ENCODE data around the gene MBOAT7. TPM values are rescaled to one million over a fixed set of nuclear protein-coding genes. Genes with fewer than 3 reads are reported as not detected.

Gene MBOAT7
- total RNA-seq, 2 experiments from 2014 or later, result 54.7 to 76.3 TPM

DNA sequence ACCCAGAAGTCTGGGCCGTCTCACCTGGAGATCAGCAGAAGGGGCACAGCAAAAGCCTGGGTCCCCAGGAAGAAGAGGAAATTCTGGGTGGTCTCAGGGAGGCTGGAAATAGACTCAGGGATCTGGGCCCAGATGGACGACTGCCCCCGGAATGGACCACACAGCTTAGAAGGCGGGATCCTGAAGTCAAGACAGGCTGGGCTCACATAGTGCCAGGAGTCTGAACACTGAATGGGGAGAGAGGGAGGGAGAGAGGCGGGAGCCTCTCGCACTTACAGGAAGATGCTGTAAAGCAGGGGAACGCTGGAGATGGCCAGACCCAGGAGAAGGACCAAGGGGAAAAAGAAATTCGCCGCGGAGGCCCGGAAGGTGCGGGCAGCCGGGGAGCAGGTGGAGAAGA, 28.5 kb downstream of the MBOAT7 start:
- peaks cover 60% of the 10 kb centered on the region for H3K4me1 Mint-ChIP-seq

DNA sequence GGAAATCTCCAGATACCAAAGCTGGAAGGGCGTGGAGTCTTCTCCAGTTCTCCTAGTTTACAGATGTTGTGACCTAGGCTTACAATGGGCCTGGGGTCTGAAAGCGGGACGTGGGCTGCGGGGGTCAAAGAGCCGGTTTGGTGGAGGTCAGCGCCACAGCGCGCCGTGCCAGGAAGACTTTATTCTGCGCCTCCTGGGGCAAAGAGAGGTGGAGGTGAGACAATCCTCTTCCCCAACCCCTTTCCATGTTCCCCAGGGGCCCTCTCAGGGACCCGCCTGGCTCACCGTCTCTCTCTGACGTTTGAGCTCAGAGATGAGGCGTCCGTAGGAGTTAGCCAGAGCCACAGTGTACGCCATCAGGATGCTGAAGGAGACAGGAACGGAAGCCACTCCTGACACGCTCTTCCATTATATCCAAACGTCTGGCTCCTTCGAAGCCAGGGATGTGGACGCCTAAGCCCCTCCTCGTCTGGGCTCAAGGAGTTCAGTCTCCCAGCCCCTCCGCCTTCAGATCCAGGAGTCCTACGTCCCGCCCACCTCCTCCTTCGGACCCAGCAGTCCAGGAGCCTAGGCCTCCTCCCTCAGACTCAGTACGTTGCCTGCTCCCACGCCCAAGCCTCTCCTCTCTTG, 29.1 kb downstream of the MBOAT7 start:
- DNase-seq, result peak; percentile 50
- peaks cover 5% of the 10 kb centered on the region for H3K27me3 Mint-ChIP-seq
- H3K27ac Mint-ChIP-seq, result peak overlapping the region; percentile 98
- H3K4me1 Mint-ChIP-seq, result peaks cover 60% of the 10 kb centered on the region
- CTCF ChIA-PET, result interaction anchor here (0.5 to 3.1 kb wide), 10 partner anchors 10 to 303 kb away, joined by 3 to 17 read pairs (median 3); partner anchors contain the start of genes CNOT3, LENG9, MBOAT7 and PRPF31
- peak overlapping the region; percentile 95 for H3K4me3 Mint-ChIP-seq
- peaks cover 10% of the 10 kb centered on the region for H3K36me3 Mint-ChIP-seq
- H3K9me3 Mint-ChIP-seq (ENCODE audit: low read depth), result no peaks in the 10 kb centered on the region
- peak; percentile 0 for ATAC-seq

More for the DNA sequence above, 28.5 kb downstream of the MBOAT7 start:
- Mint-ChIP-seq H3K27me3 (peaks cover 8% of the 10 kb centered on the region), H3K9me3 (ENCODE audit: low read depth) (no peaks in the 10 kb centered on the region), H3K27ac (peak overlapping the region; percentile 98), H3K4me3 (peak overlapping the region; percentile 95), H3K36me3 (peaks cover 8% of the 10 kb centered on the region)
- no peak for DNase-seq
- no peak for ATAC-seq
- CTCF ChIA-PET, result interaction anchor here (0.6 to 3.1 kb wide), 3 partner anchors 23 to 105 kb away, joined by 3 to 17 read pairs (median 13); partner anchors contain the start of genes CNOT3 and MBOAT7

DNA sequence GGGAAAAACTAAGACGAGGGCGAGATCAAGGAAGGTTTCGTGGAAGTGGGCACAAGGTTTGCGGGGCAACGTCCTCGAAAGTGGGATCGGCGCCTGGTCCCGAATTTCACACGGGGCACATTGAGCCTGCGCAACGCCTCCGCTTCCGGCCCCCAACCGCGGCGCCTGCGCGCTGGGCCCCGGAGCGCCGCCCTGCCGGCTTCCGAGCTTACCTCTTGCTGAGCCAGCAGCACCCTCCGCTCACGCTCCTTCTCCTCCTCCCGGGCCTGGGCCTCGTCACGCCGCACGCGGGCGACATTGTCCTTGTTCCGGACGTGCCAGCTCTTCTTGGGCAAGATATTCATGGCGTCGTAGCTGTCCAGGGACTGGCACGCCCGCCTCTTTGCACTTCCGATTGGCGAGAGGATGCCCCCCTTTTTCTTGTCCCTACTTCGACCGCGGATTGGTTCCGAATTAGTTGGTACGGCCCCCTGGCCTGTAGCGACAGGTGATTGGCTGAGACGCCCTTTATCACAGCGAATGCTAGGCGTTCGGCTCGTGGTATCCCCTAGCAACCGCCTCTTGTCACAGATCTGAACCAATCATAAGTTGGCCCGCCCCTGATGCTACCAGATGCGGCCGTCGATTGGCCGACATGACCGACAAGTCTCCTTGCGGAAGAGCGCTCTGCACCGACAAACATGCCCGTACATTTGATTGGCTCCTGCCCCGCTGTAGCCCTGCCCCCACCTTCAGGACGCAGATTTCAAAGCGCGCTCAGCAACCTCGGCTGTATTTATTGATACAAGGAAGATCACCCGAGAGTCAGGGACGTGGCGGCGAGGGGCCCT, 29.8 kb downstream of the MBOAT7 start, which contains the start of gene LENG1:
TSS of gene LENG1 (minus strand) at position 370 of the 830 bp plus-strand sequence. CDS start at position 344, 26 bp downstream.
- peak; percentile 89 for ATAC-seq
- peak within 1 kb of the TSS; percentile 98 for H3K27ac Mint-ChIP-seq
- H3K4me1 Mint-ChIP-seq, result peaks cover 64% of the 10 kb centered on the region
- H3K9me3 Mint-ChIP-seq (ENCODE audit: low read depth), result no peaks in the 10 kb centered on the region
- peak; percentile 100 for DNase-seq
- CTCF ChIA-PET, result interaction anchor here (0.5 to 3.1 kb wide), 14 partner anchors 8 to 326 kb away, joined by 3 to 17 read pairs (median 3); partner anchors contain the start of genes CNOT3, LENG9, MBOAT7 and PRPF31
- peak within 1 kb of the TSS; percentile 95 for H3K4me3 Mint-ChIP-seq
- peaks cover 15% of the 10 kb centered on the region for H3K36me3 Mint-ChIP-seq
- peaks cover 4% of the 10 kb centered on the region for H3K27me3 Mint-ChIP-seq

DNA sequence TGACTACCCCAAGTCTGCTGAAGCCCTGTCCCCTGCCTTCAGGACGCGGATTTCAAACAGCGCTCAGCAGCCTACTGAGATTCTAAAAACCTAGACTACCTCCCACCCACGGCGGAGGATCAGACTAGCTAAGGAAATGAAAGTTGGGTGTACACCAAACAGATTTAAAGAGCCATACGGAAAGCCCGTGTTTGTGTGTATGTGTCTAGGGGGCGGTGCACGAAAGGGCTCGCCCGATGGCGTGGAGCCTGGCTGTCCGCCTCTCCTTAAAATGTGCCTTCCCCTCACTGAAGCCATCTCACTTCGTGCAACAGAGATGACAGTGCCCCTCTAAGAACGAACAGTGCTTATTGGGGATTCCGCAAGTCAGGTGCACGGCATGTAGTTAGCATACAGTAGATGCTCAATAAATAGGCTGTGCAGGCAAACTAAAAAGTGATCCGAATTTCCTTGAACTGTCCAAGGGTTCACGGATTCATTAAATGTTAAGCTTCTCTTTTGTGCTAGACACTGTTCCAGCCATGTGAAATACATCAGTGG, 30.5 kb downstream of the MBOAT7 start:
- Mint-ChIP-seq H3K4me1 (peaks cover 64% of the 10 kb centered on the region), H3K4me3 (peak overlapping the region; percentile 95), H3K27me3 (no peaks in the 10 kb centered on the region), H3K36me3 (peaks cover 21% of the 10 kb centered on the region), H3K9me3 (ENCODE audit: low read depth) (no peaks in the 10 kb centered on the region), H3K27ac (peak overlapping the region; percentile 98)
- CTCF ChIA-PET, result interaction anchor here (0.6 to 3.1 kb wide), 12 partner anchors 9 to 327 kb away, joined by 3 to 17 read pairs (median 4); partner anchors contain the start of genes CNOT3, MBOAT7, PRPF31 and RPS9
- peak; percentile 58 for DNase-seq
- ATAC-seq, result no peak

DNA sequence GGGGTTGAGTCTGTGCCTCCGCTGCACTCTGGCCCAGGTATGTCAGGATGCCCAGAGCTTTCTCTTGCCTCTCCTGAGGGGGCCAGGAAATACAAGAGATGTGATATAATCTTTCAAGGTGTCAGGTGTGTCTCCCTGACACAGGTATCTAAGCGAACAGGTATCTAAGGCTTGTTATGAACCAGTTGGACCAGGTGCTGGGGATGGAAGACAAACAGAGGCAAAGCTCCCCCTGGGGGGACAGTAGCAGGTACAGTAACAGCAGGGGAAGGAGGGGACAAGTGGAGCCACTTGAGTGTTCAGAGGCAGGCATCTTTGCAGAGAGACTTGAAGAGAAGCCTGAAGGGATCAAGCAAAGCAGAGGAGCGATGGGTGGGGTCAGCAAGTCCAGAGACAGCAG, 32.4 kb downstream of the MBOAT7 start:
- H3K36me3 Mint-ChIP-seq, result peaks cover 27% of the 10 kb centered on the region
- H3K27ac Mint-ChIP-seq, result no peak overlapping the region
- H3K4me1 Mint-ChIP-seq, result peaks cover 53% of the 10 kb centered on the region
- no peaks in the 10 kb centered on the region for H3K9me3 Mint-ChIP-seq (ENCODE audit: low read depth)
- no peak overlapping the region for H3K4me3 Mint-ChIP-seq
- ATAC-seq, result no peak
- H3K27me3 Mint-ChIP-seq, result no peaks in the 10 kb centered on the region
- no peak for DNase-seq
- CTCF ChIA-PET, result interaction anchor here (1.3 kb wide), 1 partner anchor 16 kb away, joined by 3 read pairs; no protein-coding TSS in a partner anchor

DNA sequence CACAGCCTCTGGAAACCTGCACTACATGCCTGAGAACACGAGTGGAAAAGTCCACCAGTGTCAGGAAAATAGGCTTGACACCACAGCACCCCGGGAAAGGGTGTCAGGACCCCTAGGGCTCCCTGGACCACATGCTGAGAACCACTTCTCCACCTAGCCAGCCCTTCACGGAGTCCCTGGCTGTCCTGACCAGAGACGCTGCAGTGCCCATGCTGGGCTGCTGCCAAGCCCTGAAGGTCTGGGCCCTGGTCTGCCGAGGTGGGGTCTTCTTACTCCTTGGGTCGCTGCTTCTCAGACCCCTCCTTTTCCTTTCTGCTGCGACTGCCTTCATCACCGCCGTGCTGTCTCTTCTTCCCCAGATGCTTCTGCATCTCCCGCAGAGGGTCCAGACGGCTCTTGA, 32.9 kb downstream of the MBOAT7 start:
- Mint-ChIP-seq H3K27ac (no peak overlapping the region), H3K4me1 (peaks cover 49% of the 10 kb centered on the region), H3K36me3 (peaks cover 30% of the 10 kb centered on the region), H3K27me3 (no peaks in the 10 kb centered on the region), H3K4me3 (no peak overlapping the region), H3K9me3 (ENCODE audit: low read depth) (no peaks in the 10 kb centered on the region)
- DNase-seq (no peak), ATAC-seq (no peak)
- CTCF ChIA-PET, result no interaction called here

DNA sequence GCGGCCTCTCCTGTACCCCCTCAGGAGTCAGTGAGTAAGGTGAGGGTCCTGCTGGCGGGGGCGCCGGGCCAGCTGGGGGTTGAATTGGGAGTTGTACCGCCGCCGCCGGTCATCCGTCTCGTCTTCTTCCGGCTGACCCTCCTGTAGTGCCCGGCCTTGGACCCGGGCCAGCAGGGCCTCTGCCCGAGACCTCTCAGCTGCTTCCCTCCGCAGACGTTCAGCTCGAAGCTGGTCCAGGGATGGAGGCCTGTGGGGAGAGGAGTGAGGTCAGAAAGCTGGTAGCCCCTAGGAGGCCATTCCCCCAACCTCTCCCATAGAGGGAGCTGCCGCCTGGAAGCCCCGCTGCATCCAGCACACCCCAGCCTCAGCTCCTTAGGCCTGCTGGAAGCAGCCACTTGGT, 33.7 kb downstream of the MBOAT7 start:
- Mint-ChIP-seq H3K36me3 (peaks cover 36% of the 10 kb centered on the region), H3K4me1 (peaks cover 43% of the 10 kb centered on the region), H3K27ac (no peak overlapping the region), H3K9me3 (ENCODE audit: low read depth) (no peaks in the 10 kb centered on the region), H3K4me3 (no peak overlapping the region), H3K27me3 (no peaks in the 10 kb centered on the region)
- ATAC-seq (no peak), DNase-seq (no peak)
- CTCF ChIA-PET, result no interaction called here

DNA sequence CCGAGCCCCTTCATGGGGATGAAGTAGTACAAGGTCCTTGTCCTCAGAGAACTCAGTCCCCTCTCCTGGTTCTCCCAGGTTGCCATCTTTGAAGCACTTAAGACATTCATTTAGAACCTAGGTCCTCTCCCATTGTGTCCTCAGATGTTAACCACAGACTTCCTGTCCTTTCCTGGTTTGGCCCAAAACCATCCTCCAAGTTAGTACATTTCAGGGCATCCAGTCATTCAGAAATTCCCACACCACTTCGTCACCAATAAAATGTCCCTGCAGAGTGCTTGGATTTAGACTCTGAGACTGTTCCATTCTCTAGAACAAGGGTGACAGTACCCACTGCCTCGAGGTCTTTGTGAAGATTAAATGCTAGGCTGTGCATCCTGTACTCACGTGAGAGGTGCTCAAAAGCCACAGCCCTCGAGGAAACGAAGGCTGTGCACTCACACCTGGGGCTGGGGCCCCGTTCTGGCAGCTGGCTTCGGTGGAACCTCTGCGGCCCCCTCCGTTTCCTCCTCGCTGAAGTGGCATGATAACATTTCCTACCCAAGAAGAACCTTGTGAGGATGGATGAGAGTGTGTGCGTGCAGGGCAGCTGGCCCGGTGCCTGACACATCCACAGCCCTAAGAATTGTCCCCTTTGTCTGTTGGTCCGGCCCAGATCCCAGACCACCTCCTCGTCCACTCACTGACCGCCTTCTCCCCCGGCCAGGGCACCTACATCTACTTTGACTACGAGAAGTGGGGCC, 34.6 kb downstream of the MBOAT7 start:
- Mint-ChIP-seq H3K36me3 (peaks cover 37% of the 10 kb centered on the region), H3K4me3 (no peak overlapping the region), H3K4me1 (peaks cover 34% of the 10 kb centered on the region), H3K27ac (peak overlapping the region; percentile 74), H3K27me3 (no peaks in the 10 kb centered on the region), H3K9me3 (ENCODE audit: low read depth) (no peaks in the 10 kb centered on the region)
- DNase-seq, result peak; percentile 68
- no peak for ATAC-seq
- CTCF ChIA-PET, result no interaction called here

DNA sequence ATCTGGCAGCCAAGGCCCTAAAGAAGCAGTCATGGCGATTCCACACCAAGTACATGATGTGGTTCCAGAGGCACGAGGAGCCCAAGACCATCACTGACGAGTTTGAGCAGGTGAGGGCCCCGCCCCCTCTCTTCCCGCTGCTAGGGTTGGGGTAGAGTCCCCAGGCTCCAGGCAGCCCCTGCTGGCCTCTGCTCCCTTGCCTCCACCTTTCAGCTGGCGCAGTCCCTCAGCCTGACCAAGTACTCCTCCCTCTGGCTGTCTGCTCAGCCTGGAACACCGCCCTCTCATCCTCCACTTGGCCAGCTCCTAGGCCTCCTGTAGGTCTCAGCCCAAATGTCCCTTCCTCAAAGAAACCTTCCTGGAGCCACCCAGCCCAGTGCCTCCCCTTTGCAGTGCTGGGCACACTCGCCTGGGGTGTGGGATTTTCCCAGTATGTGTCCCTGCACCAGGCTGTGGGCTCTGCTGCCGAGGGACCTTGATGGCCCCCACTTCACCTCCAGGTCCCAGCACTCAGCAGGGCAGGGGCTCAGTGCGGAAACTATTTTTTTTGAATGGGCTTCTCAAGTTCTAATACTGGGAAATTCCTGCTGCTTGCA, 35.6 kb downstream of the MBOAT7 start:
- H3K27me3 Mint-ChIP-seq, result no peaks in the 10 kb centered on the region
- no peak overlapping the region for H3K27ac Mint-ChIP-seq
- ATAC-seq, result no peak
- H3K9me3 Mint-ChIP-seq (ENCODE audit: low read depth), result no peaks in the 10 kb centered on the region
- H3K4me3 Mint-ChIP-seq, result no peak overlapping the region
- CTCF ChIA-PET, result no interaction called here
- peaks cover 40% of the 10 kb centered on the region for H3K36me3 Mint-ChIP-seq
- H3K4me1 Mint-ChIP-seq, result peaks cover 29% of the 10 kb centered on the region
- no peak for DNase-seq

DNA sequence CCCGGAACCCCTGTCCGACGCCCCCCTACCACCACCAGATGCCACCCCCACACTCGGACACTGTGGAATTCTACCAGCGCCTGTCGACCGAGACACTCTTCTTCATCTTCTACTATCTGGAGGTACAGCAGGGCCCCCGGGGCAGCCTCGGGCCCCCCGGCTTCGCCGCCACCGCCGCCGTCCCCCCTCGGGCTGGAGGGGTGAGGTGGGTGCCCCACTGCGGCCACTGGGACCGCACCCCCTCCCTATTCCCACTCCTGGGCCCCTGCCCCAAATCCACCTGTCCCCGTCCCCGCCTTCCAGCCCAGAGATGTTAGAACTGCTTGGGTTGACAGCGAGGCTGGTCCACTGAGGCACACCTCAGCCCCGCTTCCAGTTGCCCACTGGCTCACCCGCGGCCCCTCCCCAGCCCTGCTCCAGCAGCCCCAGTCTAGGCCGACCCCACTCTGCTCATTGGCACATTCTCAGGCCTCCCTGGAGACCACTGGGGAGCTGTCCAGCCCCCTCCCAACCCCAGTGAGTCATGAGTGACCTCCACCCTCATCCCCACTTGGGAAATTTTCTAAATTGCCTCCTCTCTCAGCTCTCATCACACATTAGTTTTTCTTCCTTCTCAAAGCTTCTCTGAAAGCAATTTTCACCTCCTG, 36.4 kb downstream of the MBOAT7 start:
- CTCF ChIA-PET, result no interaction called here
- Mint-ChIP-seq H3K36me3 (peaks cover 40% of the 10 kb centered on the region), H3K27me3 (no peaks in the 10 kb centered on the region)

DNA sequence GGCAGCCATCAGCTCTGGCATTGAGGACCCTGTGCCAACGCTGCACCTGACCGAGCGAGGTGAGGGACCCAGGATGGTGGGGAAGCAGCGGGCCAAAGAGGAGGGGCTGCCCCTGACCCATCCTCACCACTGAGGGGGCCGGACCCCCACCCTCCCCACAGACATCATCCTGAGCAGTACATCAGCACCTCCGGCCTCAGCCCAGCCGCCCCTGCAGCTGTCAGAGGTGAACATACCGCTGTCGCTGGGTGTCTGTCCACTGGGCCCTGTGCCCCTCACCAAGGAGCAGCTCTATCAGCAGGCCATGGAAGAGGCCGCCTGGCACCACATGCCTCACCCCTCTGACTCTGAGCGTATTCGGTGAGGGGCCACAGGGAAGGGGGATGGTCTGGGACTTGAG, 37.1 kb downstream of the MBOAT7 start:
- Mint-ChIP-seq H3K9me3 (ENCODE audit: low read depth) (no peaks in the 10 kb centered on the region), H3K4me3 (no peak overlapping the region), H3K4me1 (peaks cover 17% of the 10 kb centered on the region), H3K27me3 (no peaks in the 10 kb centered on the region), H3K36me3 (peaks cover 40% of the 10 kb centered on the region), H3K27ac (no peak overlapping the region)
- DNase-seq (no peak), ATAC-seq (no peak)
- CTCF ChIA-PET, result no interaction called here

More for the DNA sequence above, 36.4 kb downstream of the MBOAT7 start:
- Mint-ChIP-seq H3K4me3 (no peak overlapping the region), H3K27ac (no peak overlapping the region), H3K9me3 (ENCODE audit: low read depth) (no peaks in the 10 kb centered on the region), H3K4me1 (peaks cover 21% of the 10 kb centered on the region)
- DNase-seq, result no peak
- no peak for ATAC-seq

DNA sequence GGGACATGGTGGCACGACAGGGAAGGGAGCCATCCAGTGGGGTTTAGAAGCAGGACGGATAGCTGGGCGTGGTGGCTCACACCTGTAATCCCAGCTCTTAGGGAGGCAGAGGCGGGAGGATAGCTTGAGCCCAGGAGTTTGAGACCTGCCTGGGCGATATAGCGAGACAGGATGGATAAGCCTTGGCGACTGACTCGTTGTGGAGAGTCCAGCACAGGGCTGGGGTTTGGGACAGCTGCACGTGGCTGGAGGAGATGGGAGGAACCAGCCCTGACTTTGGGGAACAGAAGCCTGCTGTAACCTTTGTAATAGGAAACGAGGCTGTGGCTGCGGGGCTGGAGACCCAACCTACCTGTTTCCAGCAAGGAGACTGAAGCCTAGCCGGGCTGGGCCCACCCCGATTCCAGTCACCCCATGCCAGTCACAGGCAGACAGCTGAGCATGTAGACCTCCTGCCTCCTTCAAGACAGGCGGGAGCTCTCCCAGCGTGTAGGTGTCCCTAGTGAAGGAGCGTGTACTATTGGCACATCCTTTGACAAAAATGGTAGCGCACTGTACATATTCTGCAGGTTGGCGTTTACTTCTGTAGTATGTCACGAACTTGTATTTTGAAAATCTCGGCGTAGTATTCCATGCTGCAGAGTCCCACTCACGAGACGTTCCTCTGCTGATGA, 37.9 kb downstream of the MBOAT7 start:
- DNase-seq, result no peak
- Mint-ChIP-seq H3K4me1 (peaks cover 14% of the 10 kb centered on the region), H3K4me3 (no peak overlapping the region), H3K36me3 (peaks cover 36% of the 10 kb centered on the region), H3K27me3 (no peaks in the 10 kb centered on the region), H3K9me3 (ENCODE audit: low read depth) (no peaks in the 10 kb centered on the region), H3K27ac (no peak overlapping the region)
- ATAC-seq, result no peak
- CTCF ChIA-PET, result no interaction called here
